Measurements from ENCODE around the gene C4orf17. TPM values are rescaled to one million over a fixed set of nuclear protein-coding genes. Genes with fewer than 3 reads are reported as not detected.
"Not testable (repeated sequence)": the region's sequence is repeated elsewhere in the genome, so short reads cannot be mapped to it uniquely, and the experiment has no call there.

Gene C4orf17
- not detected in 2 replicates for total RNA-seq (2014; rRNA removed; shearing (Covaris generic))
- not detected in 2 replicates for polyA plus RNA-seq (2015; cell fraction: cytosol; rRNA removed)
- not detected in 2 replicates for polyA plus RNA-seq (2015; cell fraction: nucleus; rRNA removed)

- no peak for DNase-seq (ENCODE audit: low read depth, low spot score)
- in situ Hi-C loops (cut with HindIII; ENCODE audit: low pct_unique_long_range_greater_than_20kb, low sequenced_read_pairs) = no loop called here
Measured at GRCh38 chr4:99510721-99511120, at the start of gene C4orf17. C4orf17 (plus strand) TSS chr4:99511021; CDS start chr4:99513082, 2,061 bp downstream.

DNA sequence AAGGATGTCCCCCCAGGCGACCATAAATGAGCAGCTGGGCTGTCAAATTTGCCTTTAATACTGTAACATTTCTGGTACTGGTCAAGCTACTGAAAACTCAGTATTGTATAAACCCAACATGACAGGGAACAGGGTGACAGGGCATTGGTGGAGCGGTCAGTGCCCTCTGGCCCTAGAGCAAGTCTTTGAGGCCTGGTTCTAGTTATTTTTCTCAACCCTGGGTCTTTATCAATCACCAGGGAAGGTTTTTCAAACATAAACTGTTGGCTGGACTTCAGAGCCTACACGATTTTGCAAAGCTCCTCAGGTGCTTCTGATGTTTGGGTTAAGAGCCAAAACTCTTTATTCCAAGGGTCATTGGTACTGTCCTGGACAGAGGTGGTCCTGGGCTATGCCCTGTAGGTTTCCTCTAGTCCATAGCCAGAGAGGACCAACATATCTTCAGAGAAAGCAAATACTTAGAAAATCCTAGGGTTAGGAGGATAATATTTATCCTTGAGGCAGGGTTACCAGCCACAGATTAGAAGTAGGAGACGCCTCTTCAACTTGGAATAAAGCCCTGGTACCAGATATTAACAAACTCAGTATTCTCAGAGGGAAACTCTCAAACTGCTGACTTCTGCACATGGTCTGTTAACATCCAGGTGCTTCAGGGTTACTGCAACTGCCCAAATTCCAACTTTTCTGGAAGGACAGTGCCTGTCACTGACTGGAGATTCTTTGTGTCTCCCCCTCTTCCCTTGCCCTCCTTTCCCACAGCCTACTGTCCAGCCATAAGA, 49.0 kb upstream of the C4orf17 start:
- in situ Hi-C loops (cut with HindIII; ENCODE audit: low pct_unique_long_range_greater_than_20kb, low sequenced_read_pairs) = no loop called here
- no peak for DNase-seq (ENCODE audit: low read depth, low spot score)

GRCh38 chr4:99462875-99463464, 47.9 kb upstream of the C4orf17 start:
- in situ Hi-C loops (cut with HindIII; ENCODE audit: low pct_unique_long_range_greater_than_20kb, low sequenced_read_pairs) = no loop called here
- peak; percentile 73 for DNase-seq (ENCODE audit: low read depth, low spot score)

GRCh38 chr4:99463566-99463965, 47.3 kb upstream of the C4orf17 start:
- in situ Hi-C loops (cut with HindIII; ENCODE audit: low pct_unique_long_range_greater_than_20kb, low sequenced_read_pairs) = no loop called here
- peak; percentile 48 for DNase-seq (ENCODE audit: low read depth, low spot score)

GRCh38 chr4:99467887-99468286, 42.9 kb upstream of the C4orf17 start:
- in situ Hi-C loops (cut with HindIII; ENCODE audit: low pct_unique_long_range_greater_than_20kb, low sequenced_read_pairs) = no loop called here
- no peak for DNase-seq (ENCODE audit: low read depth, low spot score)

DNA sequence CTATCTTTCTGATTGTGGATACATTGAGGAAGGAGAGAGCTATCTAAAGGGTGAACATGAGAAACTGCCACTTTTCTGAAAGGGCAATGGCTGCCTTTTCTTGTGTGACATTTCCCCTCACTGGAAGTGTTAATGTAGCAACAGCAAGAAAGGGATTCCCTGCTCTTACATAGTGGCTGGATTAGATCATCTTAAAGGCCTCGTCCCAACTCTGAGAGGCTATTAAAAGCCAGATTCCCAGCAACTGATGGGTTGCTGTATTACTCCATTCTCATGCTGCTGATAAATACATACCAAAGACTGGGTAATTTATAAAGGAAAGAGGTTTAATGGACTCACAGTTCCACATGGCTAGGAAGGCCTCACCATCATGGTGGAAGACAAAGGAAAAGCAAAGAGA, 41.9 kb upstream of the C4orf17 start:
- no peak for DNase-seq (ENCODE audit: low read depth, low spot score)
- in situ Hi-C loops (cut with HindIII; ENCODE audit: low pct_unique_long_range_greater_than_20kb, low sequenced_read_pairs) = no loop called here

- DNase-seq (ENCODE audit: low read depth, low spot score) = peak; percentile 32
- in situ Hi-C loops (cut with HindIII; ENCODE audit: low pct_unique_long_range_greater_than_20kb, low sequenced_read_pairs) = no loop called here
Measured at GRCh38 chr4:99471349-99471748, 39.5 kb upstream of the C4orf17 start.

- DNase-seq (ENCODE audit: low read depth, low spot score) = peak; percentile 32
- in situ Hi-C loops (cut with HindIII; ENCODE audit: low pct_unique_long_range_greater_than_20kb, low sequenced_read_pairs) = no loop called here
Measured at GRCh38 chr4:99471896-99472295, 38.9 kb upstream of the C4orf17 start.

DNA sequence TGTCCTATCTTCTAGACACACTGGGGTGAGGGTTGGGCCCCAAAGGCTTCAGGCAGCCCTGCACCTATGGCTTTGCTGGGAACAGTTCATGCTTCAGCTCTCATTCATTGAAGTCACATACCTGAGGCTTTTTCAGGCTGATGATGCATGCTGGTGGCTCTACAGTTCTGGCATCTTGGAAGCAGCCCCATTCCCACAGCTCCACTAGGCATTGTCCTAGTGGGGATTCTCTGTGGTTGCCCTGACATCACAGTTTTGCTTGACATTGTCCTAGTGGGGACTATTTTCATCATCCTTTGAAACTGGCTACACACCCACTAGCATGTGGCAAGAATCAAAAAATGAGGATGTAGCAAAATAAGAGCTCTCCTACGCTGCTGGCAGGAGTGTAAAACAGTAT, 37.7 kb upstream of the C4orf17 start:
- no peak for DNase-seq (ENCODE audit: low read depth, low spot score)
- in situ Hi-C loops (cut with HindIII; ENCODE audit: low pct_unique_long_range_greater_than_20kb, low sequenced_read_pairs) = no loop called here

DNA sequence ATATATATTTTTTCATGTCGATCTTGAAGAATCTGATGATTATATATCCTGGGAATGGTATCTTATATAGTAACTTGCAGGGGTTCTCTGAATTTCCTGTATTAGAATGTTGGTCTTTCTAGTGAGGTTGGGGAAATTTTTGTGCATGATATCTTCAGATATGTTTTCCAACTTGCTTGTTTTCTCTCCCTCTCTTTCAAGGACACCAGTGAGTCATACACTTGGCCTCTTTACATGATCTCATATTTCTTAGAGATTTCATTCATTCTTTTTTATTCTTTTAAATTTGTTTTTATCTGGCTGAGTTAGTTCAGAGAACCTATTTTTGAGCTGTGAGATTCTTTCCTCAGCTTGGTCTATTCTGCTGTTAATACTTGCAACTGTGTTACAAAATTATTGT, 27.2 kb upstream of the C4orf17 start:
- in situ Hi-C loops (cut with HindIII; ENCODE audit: low pct_unique_long_range_greater_than_20kb, low sequenced_read_pairs) = no loop called here
- DNase-seq (ENCODE audit: low read depth, low spot score) = no peak

- DNase-seq (ENCODE audit: low read depth, low spot score) = no peak
- in situ Hi-C loops (cut with HindIII; ENCODE audit: low pct_unique_long_range_greater_than_20kb, low sequenced_read_pairs) = no loop called here
Measured at GRCh38 chr4:99485212-99485611, 25.6 kb upstream of the C4orf17 start.

DNA sequence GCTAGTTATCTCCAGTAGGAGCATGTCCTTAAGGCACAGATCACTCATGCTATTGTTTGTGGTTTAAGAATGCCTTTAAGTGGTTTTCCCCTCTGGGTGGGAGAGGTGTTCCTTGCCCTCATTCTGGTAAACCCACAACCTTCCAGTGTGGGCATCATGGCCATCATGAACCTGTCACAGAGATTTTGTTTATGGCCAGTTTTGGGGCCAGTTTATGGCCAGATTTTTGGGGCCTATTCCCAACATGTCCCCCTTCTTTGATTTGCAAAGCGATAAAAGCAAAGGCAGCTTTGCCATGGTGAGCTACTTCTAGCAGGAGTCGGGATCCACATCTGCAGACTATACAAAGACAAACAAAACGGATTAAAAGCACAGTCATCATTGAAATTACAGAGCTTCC, 24.2 kb upstream of the C4orf17 start:
- in situ Hi-C loops (cut with HindIII; ENCODE audit: low pct_unique_long_range_greater_than_20kb, low sequenced_read_pairs); DNase-seq (ENCODE audit: low read depth, low spot score): not testable (repeated sequence)

DNA sequence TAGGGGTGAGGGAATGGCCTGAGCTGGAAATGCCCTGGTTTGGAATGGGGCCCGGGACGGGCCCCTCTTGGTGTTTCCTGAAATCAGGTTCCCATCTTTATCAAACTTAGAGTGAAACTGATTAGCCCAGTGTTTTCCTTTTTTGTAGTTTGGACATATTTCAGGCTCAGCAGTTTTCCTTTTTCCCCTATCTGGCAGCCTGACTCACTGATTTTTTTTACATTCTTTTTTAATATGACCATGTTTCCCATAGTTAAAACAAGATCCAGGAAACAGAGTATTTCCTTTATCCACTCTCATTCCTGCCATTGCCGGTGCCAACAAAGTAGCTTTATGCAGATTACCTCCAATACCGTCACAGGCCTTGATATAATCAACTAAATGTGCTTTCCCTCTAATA, 20.5 kb upstream of the C4orf17 start:
- DNase-seq (ENCODE audit: low read depth, low spot score) = no peak
- in situ Hi-C loops (cut with HindIII; ENCODE audit: low pct_unique_long_range_greater_than_20kb, low sequenced_read_pairs) = no loop called here

- no peak for DNase-seq (ENCODE audit: low read depth, low spot score)
- in situ Hi-C loops (cut with HindIII; ENCODE audit: low pct_unique_long_range_greater_than_20kb, low sequenced_read_pairs) = no loop called here
Measured at GRCh38 chr4:99504804-99505502, 5.9 kb upstream of the C4orf17 start.

GRCh38 chr4:99506781-99507180, 4.0 kb upstream of the C4orf17 start:
- in situ Hi-C loops (cut with HindIII; ENCODE audit: low pct_unique_long_range_greater_than_20kb, low sequenced_read_pairs) = no loop called here

GRCh38 chr4:99507349-99507748, 3.5 kb upstream of the C4orf17 start:
- in situ Hi-C loops (cut with HindIII; ENCODE audit: low pct_unique_long_range_greater_than_20kb, low sequenced_read_pairs) = no loop called here

More at GRCh38 chr4:99506781-99507180, 4.0 kb upstream of the C4orf17 start:
- DNase-seq (ENCODE audit: low read depth, low spot score) = no peak

GRCh38 chr4:99507762-99508161, 3.1 kb upstream of the C4orf17 start:
- DNase-seq (ENCODE audit: low read depth, low spot score) = no peak
- in situ Hi-C loops (cut with HindIII; ENCODE audit: low pct_unique_long_range_greater_than_20kb, low sequenced_read_pairs) = no loop called here

More at GRCh38 chr4:99507349-99507748, 3.5 kb upstream of the C4orf17 start:
- no peak for DNase-seq (ENCODE audit: low read depth, low spot score)

DNA sequence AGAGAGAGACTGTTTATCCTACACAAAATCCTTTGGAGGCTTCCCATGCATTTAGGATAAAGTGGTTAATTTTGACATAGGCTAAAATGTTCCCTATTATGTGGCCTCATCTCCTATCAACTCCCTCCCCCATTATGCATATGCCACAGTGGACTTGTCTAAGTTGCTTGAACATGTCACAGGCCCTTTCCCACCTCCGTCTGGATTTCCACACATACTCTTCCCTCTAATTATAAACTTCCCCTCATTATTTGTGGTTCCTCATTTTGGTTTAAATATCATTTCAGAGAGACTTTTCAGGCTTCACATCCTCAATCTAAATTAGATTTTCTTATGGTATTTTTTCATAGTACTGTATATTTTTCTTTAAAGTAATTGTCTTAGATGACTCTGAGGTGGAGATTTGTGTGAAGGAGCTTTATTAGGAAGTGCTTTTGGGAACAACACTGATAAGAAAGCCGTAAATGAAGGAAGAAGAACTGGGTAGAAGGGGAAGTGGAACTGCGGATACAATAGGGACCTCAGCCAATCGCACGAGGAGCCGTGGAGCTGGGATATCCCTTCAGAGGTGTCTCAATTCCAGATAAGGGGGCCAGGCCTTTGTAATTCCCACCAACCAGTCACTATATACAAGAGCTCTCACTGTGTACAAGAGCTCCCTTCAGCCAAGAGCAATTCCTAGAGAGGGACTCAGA, 7.9 kb downstream of the C4orf17 start:
- in situ Hi-C loops (cut with HindIII; ENCODE audit: low pct_unique_long_range_greater_than_20kb, low sequenced_read_pairs) = no loop called here
- DNase-seq (ENCODE audit: low read depth, low spot score) = no peak
